ENCODE data around the gene UBIAD1. TPM values are rescaled to one million over a fixed set of nuclear protein-coding genes. Genes with fewer than 3 reads are reported as not detected.
A peak's percentile ranks its signal among the peaks of the same experiment; 100 is the strongest.

UBIAD1 gene
- total and polyA plus RNA-seq, 2 donors (not counting 1 experiment from before 2014, with no cell fraction given): 17.8 to 28.1 TPM

DNA sequence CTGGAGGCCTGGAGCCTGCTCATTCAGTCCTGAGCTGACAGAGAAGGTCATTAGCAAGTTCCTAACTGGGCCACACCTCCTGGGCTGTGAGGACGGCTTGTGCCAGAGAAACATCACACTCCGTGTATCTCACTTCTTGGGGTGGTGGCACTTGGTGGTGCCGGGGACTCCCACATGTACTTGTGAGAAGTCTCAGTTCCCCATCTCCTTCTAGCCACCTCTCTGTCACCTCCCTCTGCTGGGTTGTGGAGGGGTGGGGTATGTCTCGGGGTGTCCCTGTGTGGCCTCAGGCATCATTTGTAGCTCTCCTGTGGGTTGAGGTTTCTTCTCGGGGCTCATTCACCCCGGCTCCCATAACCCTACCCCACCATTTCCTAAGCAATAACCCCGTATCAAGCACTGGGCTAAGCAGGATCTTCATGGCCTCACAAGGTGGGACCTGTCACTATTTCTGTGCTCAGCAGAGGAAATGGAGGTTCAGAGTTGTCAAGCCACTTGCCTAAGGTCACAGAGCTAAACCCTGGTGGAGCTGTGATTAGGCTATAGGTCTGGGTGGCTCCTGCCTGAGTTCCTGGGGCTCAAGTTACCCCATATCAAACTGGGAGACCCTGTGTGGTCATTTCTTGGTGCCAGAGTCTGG is 62.5 kb downstream of the UBIAD1 start:
- Histone ChIP-seq H3K4me2 (replicated peaks; ENCODE audit: low read depth, low read length, poor library complexity, severe bottlenecking) (peak overlapping the region; percentile 47), H4K20me1 (ENCODE audit: control insufficient read depth, insufficient read depth, low read length, poor library complexity, severe bottlenecking) (no peaks in the 10 kb centered on the region), H3K9ac (ENCODE audit: low read length) (no peak overlapping the region), H3K4me3 (ENCODE audit: control extremely low read depth in 1 of 5, extremely low read depth in 1 of 5, insufficient read depth in 1 of 5, low read depth in 2 of 5, low read length in 4 of 5) (no peak overlapping the region), H3K27me3 (replicated peaks in 1 of 4; ENCODE audit: control extremely low read depth in 1 of 4, control insufficient read depth in 3 of 4, insufficient read depth in 4 of 4, low read length in 3 of 4) (peaks cover 0 to 19% (median 5%) of the 10 kb centered on the region in 4 experiments), H3K36me3 (replicated peaks in 1 of 2; ENCODE audit: control extremely low read depth in 1 of 2, control insufficient read depth in 1 of 2, extremely low read depth in 1 of 2, insufficient read depth in 2 of 2, low read length in 1 of 2) (no peaks in the 10 kb centered on the region), H3K9me3 (ENCODE audit: control extremely low read depth in 1 of 3, control insufficient read depth in 2 of 3, insufficient read depth in 1 of 3, low read length in 2 of 3) (no peaks in the 10 kb centered on the region), H3K4me1 (ENCODE audit: control insufficient read depth in 2 of 2, insufficient read depth in 2 of 2, low read length in 2 of 2) (peaks cover 16 to 23% of the 10 kb centered on the region in 2 donors), H3K27ac (ENCODE audit: low read length in 2 of 2) (peak overlapping the region; percentile 41 to 74), H3K79me2 (ENCODE audit: control insufficient read depth, insufficient read depth, low read length) (no peaks in the 10 kb centered on the region), H2AFZ (ENCODE audit: insufficient read depth, low read depth, low read length, poor library complexity, severe bottlenecking) (peak overlapping the region; percentile 40)
- DNase-seq (peak; percentile 68), ATAC-seq (ENCODE audit: low read depth) (peak; percentile 81)
- CTCF ChIA-PET: interaction anchor here (1.1 to 1.2 kb wide), 2 partner anchors 9 to 307 kb away, joined by 4 to 6 read pairs; no protein-coding TSS in a partner anchor
- no peak for TF ChIP-seq EZH2 (IDR thresholded peaks at IDR 0.05; ENCODE audit: borderline replicate concordance, insufficient read depth, low read depth, low read length, poor library complexity, severe bottlenecking)
- TF ChIP-seq, protein P1, sequence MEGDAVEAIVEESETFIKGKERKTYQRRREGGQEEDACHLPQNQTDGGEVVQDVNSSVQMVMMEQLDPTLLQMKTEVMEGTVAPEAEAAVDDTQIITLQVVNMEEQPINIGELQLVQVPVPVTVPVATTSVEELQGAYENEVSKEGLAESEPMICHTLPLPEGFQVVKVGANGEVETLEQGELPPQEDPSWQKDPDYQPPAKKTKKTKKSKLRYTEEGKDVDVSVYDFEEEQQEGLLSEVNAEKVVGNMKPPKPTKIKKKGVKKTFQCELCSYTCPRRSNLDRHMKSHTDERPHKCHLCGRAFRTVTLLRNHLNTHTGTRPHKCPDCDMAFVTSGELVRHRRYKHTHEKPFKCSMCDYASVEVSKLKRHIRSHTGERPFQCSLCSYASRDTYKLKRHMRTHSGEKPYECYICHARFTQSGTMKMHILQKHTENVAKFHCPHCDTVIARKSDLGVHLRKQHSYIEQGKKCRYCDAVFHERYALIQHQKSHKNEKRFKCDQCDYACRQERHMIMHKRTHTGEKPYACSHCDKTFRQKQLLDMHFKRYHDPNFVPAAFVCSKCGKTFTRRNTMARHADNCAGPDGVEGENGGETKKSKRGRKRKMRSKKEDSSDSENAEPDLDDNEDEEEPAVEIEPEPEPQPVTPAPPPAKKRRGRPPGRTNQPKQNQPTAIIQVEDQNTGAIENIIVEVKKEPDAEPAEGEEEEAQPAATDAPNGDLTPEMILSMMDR (IDR thresholded peaks at IDR 0.05): no peak
- peaks cover 26% of the 10 kb centered on the region for H3K27me3 Mint-ChIP-seq
- H3K4me3 Mint-ChIP-seq: peak overlapping the region; percentile 2
- intact Hi-C loops (cut with micrococcal nuclease): loop anchor here (2.0 to 5.0 kb wide), 2 partner anchors 29 to 382 kb away; no protein-coding TSS in a partner anchor
- peak overlapping the region; percentile 81 for H3K27ac Mint-ChIP-seq
- H3K4me1 Mint-ChIP-seq: peaks cover 23% of the 10 kb centered on the region
- POLR2A ChIA-PET: no interaction called here
- no peaks in the 10 kb centered on the region for H3K9me3 Mint-ChIP-seq (ENCODE audit: insufficient read depth)
- WGBS (ENCODE audit: insufficient coverage): 50% methylated on average over 1 of the region's 7 CpGs

DNA sequence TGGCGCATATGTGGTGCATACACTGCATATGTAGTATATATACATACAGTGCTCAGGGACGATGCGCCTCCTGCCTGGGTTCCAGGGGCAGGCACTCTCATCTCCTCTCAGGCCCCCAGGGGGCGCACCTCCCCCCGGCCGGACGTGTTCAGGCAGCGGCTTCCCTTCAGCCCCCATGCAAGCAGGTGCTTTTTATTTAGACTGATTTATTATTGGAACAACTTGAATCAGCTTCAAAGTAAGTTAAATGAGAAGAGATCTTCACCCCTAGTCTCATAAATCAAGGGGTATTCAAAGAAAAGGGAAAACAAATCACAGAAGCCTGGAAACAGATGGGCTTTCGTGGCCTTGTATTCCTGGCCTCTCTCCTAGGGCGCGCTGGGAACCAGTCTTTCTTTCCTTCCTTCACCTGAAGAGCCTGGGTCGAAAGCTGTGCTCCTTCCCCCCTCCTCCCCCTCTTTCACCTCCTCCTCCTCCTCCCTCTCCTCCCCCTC is 64.6 kb downstream of the UBIAD1 start:
- Histone ChIP-seq H3K9me3 (ENCODE audit: control extremely low read depth in 1 of 3, control insufficient read depth in 2 of 3, insufficient read depth in 1 of 3, low read length in 2 of 3) (no peaks in the 10 kb centered on the region), H3K4me2 (replicated peaks; ENCODE audit: low read depth, low read length, poor library complexity, severe bottlenecking) (peak overlapping the region; percentile 13), H4K20me1 (ENCODE audit: control insufficient read depth, insufficient read depth, low read length, poor library complexity, severe bottlenecking) (no peaks in the 10 kb centered on the region), H3K36me3 (replicated peaks in 1 of 2; ENCODE audit: control extremely low read depth in 1 of 2, control insufficient read depth in 1 of 2, extremely low read depth in 1 of 2, insufficient read depth in 2 of 2, low read length in 1 of 2) (no peaks in the 10 kb centered on the region), H3K79me2 (ENCODE audit: control insufficient read depth, insufficient read depth, low read length) (no peaks in the 10 kb centered on the region), H2AFZ (ENCODE audit: insufficient read depth, low read depth, low read length, poor library complexity, severe bottlenecking) (peak overlapping the region; percentile 32), H3K4me3 (ENCODE audit: control extremely low read depth in 1 of 5, extremely low read depth in 1 of 5, insufficient read depth in 1 of 5, low read depth in 2 of 5, low read length in 4 of 5) (no peak overlapping the region), H3K4me1 (ENCODE audit: control insufficient read depth in 2 of 2, insufficient read depth in 2 of 2, low read length in 2 of 2) (peaks cover 16 to 23% of the 10 kb centered on the region in 2 donors), H3K27me3 (replicated peaks in 1 of 4; ENCODE audit: control extremely low read depth in 1 of 4, control insufficient read depth in 3 of 4, insufficient read depth in 4 of 4, low read length in 3 of 4) (peaks cover 0 to 20% (median 6%) of the 10 kb centered on the region in 4 experiments), H3K9ac (ENCODE audit: low read length) (no peak overlapping the region), H3K27ac (ENCODE audit: low read length in 2 of 2) (no peak overlapping the region)
- Mint-ChIP-seq H3K27ac (no peak overlapping the region), H3K9me3 (ENCODE audit: insufficient read depth) (no peaks in the 10 kb centered on the region), H3K4me1 (peaks cover 23% of the 10 kb centered on the region), H3K4me3 (no peak overlapping the region), H3K27me3 (peaks cover 23% of the 10 kb centered on the region)
- 67% methylated on average over 3 of the region's 12 CpGs for WGBS (ENCODE audit: insufficient coverage)
- ChIA-PET CTCF (interaction anchor here (0.6 to 1.0 kb wide), 7 partner anchors 14 to 382 kb away, joined by 3 to 4 read pairs (median 3); no protein-coding TSS in a partner anchor), POLR2A (no interaction called here)
- DNase-seq (peak; percentile 72), ATAC-seq (ENCODE audit: low read depth) (peak; percentile 56)
- TF ChIP-seq EZH2 (IDR thresholded peaks at IDR 0.05; ENCODE audit: borderline replicate concordance, insufficient read depth, low read depth, low read length, poor library complexity, severe bottlenecking): no peak
- TF ChIP-seq, protein P1 (IDR thresholded peaks at IDR 0.05): peak; percentile 87
- intact Hi-C loops (cut with micrococcal nuclease): loop anchor here (1.0 to 5.0 kb wide), 3 partner anchors 27 to 380 kb away; no protein-coding TSS in a partner anchor
